HG03196 (cell line): Measurements from ENCODE around the gene ABCA3.
A peak's percentile ranks its signal among the peaks of the same experiment; 100 is the strongest.

Source experiments
- ATAC-seq: cut with Tn5 transposase; IDR thresholded peaks from one replicate; pipeline ENCODE4 v1.9.1; 2021; ENCODE audit not compliant: unreplicated experiment

The ABCA3 gene

DNA sequence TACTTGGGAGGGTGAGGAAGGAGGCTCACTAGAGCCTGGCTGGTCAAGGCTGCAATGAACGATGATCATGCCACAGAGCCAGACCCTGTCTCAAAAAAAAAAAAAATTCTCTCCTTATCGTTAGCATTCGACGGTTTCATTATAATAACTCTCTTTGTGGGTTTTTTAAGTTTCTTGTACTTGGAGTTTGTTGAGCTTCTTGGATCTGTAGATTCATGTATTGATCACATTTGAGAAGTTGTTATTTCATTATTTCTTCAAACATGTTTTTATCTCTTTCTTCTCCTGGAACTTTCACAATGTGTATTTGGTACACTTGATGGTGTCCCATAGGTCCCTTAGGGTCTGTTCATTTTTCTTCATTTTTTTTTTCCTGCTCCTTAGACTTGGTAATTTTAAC lies 16.8 kb upstream of the ABCA3 start:
- ATAC-seq: no peak

DNA sequence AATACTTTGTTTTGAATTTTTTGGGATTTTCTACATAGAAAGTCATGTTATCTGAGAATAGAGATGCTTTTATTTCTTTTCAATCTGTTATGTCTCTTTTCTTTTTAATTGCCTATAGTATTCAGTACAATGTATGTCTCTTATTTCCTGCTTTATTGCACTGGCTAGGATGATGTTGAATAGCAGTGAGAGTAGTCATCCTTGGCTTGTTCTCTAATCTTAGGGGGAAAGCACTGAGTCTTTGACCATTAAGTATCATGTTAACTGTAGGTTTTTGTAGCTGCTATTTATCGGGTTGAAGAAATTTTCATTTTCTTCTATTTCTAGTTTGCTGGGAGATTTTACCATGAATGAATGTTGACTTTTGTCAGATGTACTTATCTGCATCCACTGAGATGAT lies 10.0 kb upstream of the ABCA3 start:
- ATAC-seq: no peak

DNA sequence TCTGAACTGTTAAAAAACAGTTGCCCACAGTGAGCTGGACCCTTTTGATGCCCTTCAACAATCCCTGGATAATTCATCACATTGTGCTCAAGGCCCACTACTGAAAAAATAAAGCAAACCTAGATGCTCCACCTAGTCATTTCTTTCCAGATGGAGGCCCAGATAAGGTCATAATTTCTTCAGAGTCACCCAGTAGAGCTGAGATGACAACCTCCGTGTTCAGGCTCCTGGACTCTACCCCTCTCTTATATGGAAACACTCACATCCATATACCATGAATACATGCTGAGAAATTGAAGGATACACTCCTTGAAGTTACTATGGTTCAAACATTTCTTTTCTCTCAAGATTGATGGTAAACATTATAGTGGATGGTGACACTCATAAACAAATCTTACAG lies 2.7 kb upstream of the ABCA3 start:
- no peak for ATAC-seq

DNA sequence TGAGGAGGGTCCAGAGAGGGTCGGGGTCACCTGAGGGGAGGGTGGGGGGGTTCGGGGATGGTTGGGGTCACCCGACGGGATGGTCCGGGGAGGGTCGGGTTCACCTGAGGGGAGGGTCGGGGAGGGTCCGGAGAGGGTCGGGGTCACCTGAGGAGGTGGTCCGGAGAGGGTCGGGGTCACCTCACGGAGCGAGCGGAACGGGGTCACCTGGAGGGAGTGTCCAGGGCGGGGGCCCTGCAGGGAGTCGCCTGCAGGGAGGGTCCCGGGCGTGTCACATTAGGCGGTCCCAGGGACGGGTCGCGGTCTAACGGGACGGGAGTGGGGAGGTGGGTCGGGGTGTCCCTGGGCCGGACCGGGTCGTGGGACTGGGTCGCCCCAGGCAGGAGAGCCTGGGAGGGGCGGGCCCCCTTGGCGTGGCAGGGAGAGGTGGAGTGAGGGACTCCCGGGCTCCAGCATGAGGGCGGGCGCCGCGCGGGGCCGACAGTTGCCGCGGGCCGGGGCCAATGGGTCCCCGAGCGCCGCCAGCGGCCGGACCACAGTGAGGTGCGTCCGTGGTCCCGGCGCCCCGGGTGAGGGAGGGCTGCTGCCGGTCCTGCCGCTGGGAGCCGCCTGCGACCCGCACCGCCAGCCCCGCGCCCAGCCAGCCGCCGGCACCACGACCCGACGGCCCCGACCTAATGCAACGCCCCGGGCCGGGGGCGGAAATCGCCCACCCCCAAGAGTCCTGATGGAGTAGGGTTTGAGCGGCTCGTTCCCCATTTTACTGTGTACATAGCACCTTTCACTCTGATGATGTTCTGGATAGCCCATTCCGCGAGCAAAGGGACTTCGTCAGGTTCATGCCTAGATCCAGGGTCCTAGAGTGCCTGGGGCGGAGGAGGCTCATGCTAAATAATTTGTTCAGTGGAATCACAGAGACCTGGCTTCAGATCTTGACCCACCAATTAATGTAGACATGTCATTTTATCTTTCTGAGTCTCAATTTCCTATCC lies 1.2 kb upstream of the ABCA3 start:
- no peak for ATAC-seq

DNA sequence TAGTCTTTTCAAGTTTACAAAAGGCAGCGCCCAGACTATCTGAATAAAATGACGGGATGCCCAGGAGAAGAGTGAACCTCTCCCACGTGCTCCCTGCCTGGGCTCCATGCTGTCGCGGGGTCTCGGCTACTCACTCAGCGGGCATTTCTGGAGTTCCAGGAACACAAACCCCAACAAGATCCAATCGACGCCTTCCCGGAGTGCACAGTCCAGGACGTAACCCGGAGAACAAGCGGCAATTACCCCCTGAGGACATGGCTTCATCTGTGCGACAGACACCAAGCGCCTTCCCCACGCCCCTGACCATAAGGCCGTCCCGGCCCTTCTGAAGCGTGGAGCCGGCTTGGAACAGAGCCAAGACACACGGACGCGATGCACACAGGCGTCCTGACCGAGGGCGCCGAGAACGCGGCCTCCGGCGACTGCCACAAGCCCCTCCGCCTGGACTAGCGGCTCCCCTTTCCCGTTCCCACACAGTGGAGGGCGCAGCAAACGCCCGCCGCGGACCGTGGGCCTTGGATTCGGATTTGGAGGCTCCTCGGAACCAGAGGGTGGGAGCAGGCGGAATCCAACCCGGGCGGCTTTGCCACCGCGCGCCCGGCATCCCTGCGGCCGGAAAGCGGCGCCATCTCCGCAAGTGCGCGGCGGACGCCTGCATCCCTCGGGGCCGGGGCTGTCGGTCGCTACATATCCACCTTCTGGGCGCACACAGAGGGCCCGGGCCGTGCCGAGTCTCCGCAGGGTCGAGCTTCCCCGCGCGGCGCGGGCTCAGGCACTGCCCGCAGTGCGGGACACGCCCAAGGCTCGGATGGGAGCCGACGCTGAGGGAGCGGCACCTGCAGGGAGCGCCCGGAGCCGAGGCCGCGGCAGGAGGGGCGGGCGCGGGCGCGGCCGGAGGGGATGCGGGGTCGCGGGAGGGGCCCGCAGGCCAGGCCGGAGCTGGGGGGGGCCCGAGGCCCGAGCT lies 725 bp downstream of the ABCA3 start:
- peak; percentile 28 for ATAC-seq

DNA sequence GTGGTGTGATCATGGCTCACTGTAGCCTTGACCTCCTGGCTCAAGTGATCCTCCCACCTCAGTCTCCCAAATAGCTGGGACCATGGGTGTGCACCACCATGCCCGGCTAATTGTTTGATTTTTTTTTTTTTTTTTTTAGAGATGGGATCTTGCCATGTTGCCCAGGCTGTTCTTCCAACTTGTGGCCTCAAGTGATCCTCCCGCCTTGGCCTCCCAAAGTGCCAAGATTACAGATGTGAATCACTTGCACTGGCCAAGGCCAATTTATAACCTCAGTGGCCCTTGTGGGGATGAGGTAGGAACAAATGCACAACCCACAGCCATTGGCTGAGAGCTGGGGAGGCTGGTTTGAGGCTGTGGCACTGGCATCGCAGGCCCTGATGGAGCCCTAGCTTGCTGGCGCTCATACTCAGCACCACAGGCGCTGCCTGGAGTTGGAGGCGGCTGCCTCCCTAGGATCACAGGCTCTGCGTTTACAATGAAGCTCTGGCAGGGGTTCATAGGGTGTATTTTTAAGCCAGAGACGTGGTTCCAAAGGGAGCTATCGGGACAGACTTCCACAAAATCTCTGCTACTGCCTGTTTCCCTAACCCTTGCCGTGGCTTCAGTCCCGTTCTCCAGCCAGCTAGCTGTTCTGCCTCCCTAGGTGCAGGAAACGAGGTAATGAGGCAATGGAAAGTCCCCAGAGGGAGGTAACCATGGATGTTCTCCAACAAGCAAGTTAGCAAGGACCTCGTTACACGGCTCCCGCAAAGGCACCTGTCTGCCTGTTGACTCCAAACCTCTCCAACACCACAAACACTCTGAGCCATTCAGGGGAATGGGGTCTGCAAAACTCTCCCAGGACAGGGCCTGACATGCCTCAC lies 2.9 kb downstream of the ABCA3 start:
- no peak for ATAC-seq

DNA sequence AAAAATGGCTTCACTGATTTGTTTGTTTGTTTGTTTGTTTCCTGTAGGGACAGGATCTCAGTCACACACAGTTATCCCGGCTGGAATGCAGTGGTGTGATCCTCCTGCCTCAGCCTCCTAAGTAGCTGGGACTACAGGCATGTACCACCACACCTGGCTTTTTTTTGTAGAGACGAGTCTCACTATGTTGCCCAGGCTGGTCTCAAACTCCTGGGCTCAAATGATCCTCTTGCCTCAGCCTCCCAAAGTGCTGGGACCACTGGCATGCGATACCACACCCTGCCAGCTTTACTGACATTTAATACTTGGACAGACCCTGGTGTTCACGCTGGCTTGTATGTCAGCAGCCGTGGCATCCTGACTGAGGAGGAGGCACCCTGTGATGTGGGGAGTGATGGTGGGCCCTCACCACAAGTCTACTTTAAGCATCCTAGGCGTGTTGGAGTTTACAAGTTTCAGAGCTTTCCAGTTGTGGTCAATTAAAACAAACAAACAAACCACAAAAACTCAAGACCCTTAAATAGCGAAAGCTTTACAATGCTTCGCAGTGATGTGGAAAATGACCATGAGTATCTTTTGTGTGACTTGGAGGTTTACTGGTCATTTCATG lies 5.1 kb downstream of the ABCA3 start:
- no peak for ATAC-seq

DNA sequence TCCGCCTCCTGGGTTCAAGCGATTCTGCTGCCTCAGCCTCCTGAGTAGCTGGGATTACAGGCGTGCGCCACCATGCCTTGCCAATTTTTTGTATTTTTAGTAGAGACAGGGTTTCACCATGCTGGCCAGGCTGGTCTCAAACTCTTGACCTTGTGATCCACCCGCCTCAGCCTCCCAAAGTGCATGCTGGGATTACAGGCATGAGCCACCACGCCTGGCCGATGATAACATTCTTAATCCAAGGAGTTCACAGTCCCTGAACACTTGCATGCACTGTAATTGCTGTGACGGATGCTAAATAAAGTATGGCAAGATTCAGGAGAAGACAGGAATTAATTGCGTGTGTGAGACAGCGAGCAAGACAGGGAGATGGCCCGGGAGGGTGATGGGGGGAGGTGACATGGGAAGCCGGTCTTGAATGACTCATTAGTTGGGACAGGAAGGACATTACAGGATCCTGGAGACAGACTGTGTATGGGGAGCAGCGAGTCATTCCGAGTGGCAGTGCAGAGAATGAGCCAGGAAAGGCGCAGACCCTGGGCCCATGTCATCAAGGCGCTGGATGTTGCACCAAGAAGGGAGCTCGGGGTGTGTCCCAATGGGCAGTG lies 6.7 kb downstream of the ABCA3 start:
- ATAC-seq: no peak

DNA sequence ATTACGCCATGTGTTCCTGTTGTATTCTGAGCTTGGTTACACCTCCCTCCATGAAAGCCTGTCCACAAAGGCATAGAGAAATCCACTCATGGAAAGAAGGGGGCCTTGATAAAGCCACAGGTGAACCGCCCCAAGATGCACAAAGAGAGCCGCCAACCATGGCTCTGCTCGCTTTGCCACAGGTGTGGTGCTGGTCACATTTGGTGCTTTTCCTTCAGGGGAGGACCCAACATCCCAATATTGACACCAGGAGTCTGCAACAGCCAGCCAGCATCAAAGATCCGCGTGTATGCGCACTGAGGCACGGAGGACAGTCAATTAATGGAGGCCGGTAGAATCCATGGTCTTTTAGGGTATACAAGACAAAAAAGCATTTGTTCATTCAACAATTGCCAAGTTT lies 7.3 kb downstream of the ABCA3 start:
- ATAC-seq: no peak

DNA sequence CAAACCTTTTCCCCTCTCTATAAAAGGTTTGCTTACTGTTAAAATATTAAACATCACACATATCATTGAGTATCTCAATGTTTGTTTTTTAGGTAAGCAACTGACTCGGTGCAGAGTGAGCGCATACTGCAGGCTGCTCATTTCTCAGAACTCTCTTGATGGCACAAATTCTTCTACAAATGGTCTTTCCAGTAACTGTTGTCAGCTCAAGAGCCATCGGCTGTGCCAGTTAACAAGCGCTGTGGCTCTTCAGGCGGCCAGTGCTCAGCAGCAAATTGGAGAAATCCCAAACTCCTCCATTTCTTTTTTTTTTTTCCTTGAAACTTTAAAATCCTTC lies 8.6 kb downstream of the ABCA3 start:
- ATAC-seq: no peak

DNA sequence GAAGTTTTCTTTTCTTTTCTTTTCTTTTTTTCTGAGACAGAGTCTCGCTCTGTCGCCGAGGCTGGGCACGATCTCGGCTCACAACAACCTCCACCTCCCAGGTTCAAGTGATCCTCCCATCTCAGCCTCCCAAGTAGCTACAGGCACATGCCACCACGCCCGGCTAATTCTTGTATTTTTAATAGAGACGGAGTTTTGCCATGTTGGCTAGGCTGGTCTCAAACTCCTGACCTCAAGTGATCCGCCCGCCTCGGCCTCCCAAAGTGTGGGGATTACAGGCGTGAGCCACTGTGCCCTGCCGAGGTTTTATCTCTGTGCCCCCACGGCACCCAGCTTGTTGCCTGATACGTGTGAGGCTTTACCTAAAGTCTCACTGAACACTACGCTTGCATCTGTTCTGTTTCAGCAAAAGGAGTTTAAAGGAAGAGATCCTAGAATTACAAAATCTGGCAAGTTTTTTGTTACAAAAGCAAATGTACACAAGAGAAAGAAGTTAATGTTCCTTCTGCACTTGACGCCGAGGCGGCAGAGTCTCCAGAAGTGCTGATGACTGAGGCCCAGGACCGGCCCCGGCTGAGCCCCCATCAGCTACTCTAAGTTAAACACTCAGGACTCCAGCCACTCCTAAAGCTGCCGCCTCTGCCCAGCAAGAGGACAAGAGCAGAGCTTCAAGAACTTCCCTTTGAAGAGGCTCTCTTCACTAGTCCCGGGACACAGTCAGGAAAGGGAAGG lies 9.2 kb downstream of the ABCA3 start:
- ATAC-seq: no peak

DNA sequence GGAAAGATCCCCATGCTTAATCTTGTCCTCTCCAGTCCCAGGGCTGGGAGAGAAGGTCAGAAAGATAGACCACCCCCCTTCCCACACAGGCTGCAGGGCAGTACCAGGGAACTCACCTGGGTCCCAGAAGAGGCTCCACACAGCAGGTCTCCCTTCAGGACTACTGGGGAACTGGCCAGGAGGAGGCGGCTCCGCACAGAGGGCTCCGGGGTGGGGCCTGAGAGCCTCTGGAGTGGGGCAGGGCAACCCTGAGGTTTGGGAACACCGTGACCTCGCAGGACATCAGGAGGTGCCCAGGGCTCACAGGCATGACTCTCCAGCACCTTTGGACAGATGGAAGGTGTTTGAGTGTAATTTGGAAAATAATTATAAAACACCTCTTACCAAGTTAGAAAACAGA lies 11.0 kb downstream of the ABCA3 start:
- no peak for ATAC-seq

DNA sequence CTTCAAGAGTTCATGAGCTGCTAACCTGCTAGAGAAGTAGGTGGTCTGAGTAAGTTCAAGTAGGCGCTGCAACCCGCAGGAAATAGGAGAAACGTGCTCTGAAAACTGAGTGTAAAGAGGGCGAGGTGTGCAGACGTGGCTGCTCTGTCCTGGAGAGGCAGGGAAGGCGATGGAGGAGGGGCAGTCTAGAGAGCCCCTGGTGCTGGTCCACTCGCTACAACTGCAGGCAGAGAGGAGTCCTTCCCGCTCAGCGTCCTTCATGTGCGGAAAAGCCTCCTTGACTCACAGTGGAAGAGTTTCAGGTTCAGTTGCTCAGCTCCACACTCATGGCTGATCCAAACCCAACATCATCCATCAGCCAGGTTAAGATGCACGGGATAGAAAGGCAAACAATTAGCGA lies 12.1 kb downstream of the ABCA3 start:
- ATAC-seq: no peak

DNA sequence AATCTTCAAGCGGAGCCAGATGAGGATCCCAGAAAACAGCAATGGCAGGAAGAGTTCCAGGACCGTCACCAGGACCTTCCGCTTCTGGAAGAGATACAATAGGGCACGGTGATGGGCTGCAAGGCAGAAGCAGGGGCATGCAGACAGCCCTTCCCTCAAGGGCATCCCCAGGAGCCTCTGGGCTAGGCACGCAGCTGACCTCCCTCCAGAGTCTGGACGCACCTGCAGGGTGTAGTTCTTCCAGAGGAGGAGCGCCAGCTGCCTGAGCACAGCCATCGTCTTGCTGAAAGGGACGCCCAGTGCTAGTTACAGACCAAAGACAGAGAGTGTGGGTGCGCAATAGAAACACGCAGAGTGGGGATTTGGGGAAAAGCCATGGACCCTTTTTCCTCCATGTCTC lies 14.3 kb downstream of the ABCA3 start:
- ATAC-seq: no peak

DNA sequence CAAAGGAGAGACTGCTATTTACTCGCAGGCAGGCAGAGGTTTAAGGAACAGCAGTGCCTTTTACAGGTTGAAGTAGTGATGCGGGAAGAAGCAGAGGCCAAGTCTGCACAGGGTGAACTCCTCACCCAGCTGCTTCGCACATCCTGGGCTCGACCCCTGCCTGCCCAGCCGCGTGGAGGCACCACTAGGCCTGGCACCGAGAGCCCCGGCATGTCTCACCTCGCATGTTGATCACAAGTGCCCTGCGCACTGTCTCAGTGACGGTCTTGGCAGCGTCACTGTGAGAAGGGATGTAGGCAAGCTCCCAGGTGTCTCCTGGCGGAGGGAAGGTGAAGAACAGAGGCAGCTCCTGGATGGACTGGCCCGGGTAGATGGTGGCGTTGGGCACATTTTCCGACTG lies 14.7 kb downstream of the ABCA3 start:
- ATAC-seq: no peak

DNA sequence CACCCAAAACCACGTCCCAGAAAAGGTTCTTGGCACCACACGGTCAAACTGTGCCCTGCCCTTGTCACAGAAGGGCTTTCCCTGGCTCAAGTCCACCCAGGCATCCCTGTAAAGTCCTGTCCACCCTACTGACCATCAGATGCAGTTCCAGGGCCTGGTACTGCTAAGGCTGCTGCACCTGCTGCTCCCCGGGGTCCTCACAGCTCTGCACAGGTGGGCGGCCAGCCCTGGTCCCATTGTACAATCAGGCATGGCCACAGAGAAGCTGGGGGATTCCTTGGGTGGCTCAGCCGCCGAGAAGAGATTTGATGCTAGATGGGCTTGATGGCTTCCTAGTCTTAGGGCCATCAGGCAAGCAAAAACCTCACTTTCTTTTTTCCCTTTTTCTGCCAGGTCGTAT lies 15.3 kb downstream of the ABCA3 start:
- no peak for ATAC-seq

DNA sequence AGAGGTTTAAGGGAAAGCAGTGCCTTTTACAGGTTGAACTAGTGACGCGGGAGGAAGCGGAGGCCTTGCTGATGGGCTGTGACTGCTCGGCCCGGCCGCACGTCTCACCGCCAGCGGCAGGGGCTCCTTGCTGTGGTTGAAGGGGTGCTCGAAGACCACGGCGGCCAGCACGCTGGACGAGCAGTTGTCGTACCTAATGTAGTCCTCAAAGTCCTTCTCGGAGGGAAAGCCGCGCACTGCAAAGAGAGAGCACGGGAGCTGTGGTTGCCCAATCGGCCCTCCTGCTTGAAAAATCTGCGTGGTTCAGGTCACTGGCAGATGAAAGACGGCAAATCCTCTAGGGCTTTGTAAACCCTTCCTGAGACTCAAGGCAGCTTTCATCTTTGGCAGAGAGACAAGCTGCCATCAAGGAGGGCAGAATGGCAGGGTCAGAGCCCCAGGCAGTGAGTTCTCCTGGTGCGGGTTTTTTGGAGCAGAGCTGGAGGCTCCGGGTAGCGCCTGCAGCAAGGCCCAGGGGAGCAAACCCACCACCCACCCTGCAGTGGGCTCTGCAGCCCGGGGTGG lies 16.1 kb downstream of the ABCA3 start:
- ATAC-seq: no peak

DNA sequence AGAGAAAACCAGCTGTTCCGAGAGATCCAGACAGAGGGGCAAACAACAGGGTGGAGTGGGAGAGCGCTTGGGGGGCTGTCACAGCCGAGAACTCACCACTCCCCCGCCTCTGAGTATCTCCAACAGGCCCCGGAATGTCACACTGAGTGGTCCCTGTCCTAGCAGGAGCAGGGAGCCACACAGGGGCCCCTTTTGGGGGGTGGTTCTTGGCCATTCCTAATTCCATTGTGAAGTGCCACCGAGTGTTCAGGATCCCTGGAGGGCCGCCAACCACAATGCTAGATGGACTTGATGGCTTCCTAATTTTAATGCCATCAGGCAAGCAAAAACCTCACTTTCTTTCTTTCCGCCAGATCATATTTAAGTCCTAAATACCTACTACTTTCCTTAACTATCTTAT lies 16.8 kb downstream of the ABCA3 start:
- ATAC-seq: no peak

DNA sequence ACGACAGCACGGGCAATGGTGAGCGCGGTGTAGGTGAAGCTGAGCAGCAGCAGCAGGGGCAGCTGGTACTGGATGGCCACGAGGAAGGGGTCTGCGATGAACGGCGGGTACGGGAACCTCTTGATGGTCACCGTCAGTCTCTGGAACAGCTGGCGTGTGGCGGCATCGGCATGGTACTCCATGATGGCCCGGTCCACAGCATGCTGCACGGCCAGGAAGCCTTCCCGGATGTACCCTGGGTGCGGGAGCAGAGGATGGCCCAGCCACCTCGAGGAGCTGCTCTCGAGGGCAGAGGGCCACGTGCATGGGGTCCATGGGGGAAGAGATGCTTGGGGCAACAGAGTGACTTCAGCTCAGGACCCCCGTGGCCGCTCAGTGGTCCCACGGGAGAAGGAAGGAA lies 20.9 kb downstream of the ABCA3 start:
- ATAC-seq: no peak
